Psoas muscle (tissue), 8 donors: ENCODE results near the gene NXPH2. TPM values are rescaled to one million over a fixed set of nuclear protein-coding genes. Genes with fewer than 3 reads are reported as not detected.

Experiments used
- ATAC-seq, 4 donors: fragments of 200-7000 bp; cut with Tn5 transposase; one replicate each; pipeline ENCODE4 v1.9.1; 2020; ENCODE audit warnings: moderate library complexity in 3 of 4, mild to moderate bottlenecking in 2 of 4
- DNase-seq, 2 donors: peaks; one replicate each; pipeline ENCODE4 v3.0.0-alpha.2; 2020
- H3K27ac ChIP-seq: fragments of 200-600 bp; one replicate; pipeline ENCODE4 v1.8.0; 2022
- H3K27me3 ChIP-seq, 3 donors: fragments of 200-600 bp in 1 of 3; one replicate each; pipeline versions ENCODE4 v1.6.1 to v1.8.0; 2013 to 2022; ENCODE audit warnings: low read length in 2 of 3, mild to moderate bottlenecking in 2 of 3, moderate library complexity in 1 of 3; ENCODE audit not compliant: insufficient read depth in 3 of 3
- H3K36me3 ChIP-seq, 2 donors: fragments of 200-600 bp in 1 of 2; one replicate each; pipeline versions ENCODE4 v1.6.1 to v1.8.0; 2013 to 2022; ENCODE audit warnings: low read depth in 1 of 2, mild to moderate bottlenecking in 1 of 2, moderate library complexity in 1 of 2; ENCODE audit not compliant: insufficient read depth in 1 of 2
- H3K4me1 ChIP-seq: fragments of 200-600 bp; one replicate; pipeline ENCODE4 v1.8.0; 2022
- H3K4me3 ChIP-seq: fragments of 200-600 bp; one replicate; pipeline ENCODE4 v1.8.0; 2022; ENCODE audit warnings: mild to moderate bottlenecking
- H3K9me3 ChIP-seq: fragments of 200-600 bp; one replicate; pipeline ENCODE4 v1.8.0; 2022
- WGBS, 3 donors: extraction: QIAGEN DNeasy Blood & Tissue Kit; methylation state at CpG; one replicate each; pipeline versions ENCODE4 v1.1.6 to v1.1.7; 2013; 5-methylcytosine and 5-hydroxymethylcytosine counted together
- intact Hi-C, 2 donors: fragments of 100-400 bp; cut with DNase I; formaldehyde crosslinking; loops; one replicate each; pipeline versions ENCODE4 v1.11.0 to v1.14.2; 2022
- long read RNA-seq, 2 donors: library from polyadenylated mRNA; unstranded; transcript quantifications; one replicate each; pipeline ENCODE4 v2.0.0, GENCODE V29; 2021
- polyA plus RNA-seq, 3 donors: library from polyadenylated mRNA; stranded (reverse); fragments of 200-250 nt; gene quantifications; one replicate each; pipeline ENCODE4 v1.2.3, GENCODE V29; 2013
- total RNA-seq, 4 donors: library from RNA; stranded (reverse); fragmentation: NEBNext Ultra II Directional in 2 of 4; extraction: Animal tissue kit (Norgen Biotek cat#: 25700) in 2 of 4; gene quantifications; one replicate each; pipeline versions ENCODE4 v1.2.1 to v1.2.4, GENCODE V29; 2021 to 2023
- TF ChIP-seq, protein P1 (sequence below): fragments of 200-600 bp; IDR thresholded peaks from one replicate; pipeline ENCODE4 v1.8.0; 2022; ENCODE audit warnings: antibody characterized with exemption
- donor health status: healthy with polysubstance abuse.
- donor health status: DM: no; HTN: no; CAD: no; lungs with moderate emphysema.
- donor health status: Bipolar disorder and iron deficiency.
- donor health status: healthy.
- donor health status: DM: yes; HTN: yes; CAD: no.
- donor health status: DM: no; HTN: no; CAD: no.
- donor health status: DM: no; HTN: no; CAD: no.
- donor health status: DM: yes; HTN: yes; CAD: no.

Gene NXPH2
- total RNA-seq (not detected), polyA plus RNA-seq (under 1 TPM in 1 of 3 donors, not detected in 2; 0.14 TPM)
- long read RNA-seq, donor 1: 0 reads
- long read RNA-seq, donor 2: 0 reads

DNA sequence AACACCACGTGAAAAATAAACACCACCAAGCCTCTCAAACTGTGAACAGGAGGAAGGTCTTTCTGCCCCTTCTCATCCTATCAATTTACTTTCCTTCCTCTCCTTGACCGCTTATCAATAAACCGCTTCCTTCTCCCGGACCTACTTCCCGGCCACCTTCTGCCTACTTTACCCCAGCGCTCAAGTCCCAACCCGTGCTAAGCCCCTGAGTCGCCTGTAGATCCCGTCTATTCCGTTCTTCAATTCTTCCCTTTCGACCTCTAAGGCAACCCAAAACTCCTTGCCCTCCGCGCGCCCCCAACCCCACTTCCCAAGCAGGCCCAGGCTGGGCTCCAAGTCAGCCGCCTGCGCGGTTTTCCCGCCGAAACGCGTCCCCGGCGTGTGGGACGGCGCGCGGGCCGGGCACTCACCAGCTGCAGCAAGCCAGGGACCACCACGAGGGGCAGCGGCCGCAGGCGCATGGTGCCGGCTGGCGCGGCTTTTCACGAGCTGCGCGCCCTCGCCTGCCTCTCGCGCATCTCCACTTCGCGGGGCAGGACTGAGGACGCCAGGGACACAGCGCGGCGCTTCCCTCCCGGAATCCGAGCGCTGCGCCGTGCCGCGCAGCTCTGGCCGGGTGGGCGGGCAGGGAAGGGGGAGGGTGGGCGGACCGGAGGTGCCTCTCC, at the start of gene NXPH2:
Gene NXPH2, minus strand, starts transcription at position 610 of the 665 bp plus-strand sequence. Its CDS starts 149 bp downstream, at position 461.
- TF ChIP-seq, protein P1, sequence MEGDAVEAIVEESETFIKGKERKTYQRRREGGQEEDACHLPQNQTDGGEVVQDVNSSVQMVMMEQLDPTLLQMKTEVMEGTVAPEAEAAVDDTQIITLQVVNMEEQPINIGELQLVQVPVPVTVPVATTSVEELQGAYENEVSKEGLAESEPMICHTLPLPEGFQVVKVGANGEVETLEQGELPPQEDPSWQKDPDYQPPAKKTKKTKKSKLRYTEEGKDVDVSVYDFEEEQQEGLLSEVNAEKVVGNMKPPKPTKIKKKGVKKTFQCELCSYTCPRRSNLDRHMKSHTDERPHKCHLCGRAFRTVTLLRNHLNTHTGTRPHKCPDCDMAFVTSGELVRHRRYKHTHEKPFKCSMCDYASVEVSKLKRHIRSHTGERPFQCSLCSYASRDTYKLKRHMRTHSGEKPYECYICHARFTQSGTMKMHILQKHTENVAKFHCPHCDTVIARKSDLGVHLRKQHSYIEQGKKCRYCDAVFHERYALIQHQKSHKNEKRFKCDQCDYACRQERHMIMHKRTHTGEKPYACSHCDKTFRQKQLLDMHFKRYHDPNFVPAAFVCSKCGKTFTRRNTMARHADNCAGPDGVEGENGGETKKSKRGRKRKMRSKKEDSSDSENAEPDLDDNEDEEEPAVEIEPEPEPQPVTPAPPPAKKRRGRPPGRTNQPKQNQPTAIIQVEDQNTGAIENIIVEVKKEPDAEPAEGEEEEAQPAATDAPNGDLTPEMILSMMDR: no peak
- ATAC-seq (peak in 3 of 4 donors; percentile 13 to 42 (median 37)), DNase-seq (no peak)
- 1 to 2% (median 1%) methylated on average over 47 to 58 of the region's 58 CpGs for WGBS, 3 donors
- Histone ChIP-seq H3K4me3 (peak within 1 kb of the TSS; percentile 57), H3K4me1 (peaks cover 7% of the 10 kb centered on the region), H3K36me3 (no peaks in the 10 kb centered on the region), H3K27me3 (peaks cover 0 to 39% (median 12%) of the 10 kb centered on the region in 3 donors), H3K9me3 (no peaks in the 10 kb centered on the region), H3K27ac (no peak within 1 kb of the TSS)
- intact Hi-C loops: loop anchor here in 1 of 2 donors (10.0 kb wide), 3 partner anchors 305 to 835 kb away; no protein-coding TSS in a partner anchor

DNA sequence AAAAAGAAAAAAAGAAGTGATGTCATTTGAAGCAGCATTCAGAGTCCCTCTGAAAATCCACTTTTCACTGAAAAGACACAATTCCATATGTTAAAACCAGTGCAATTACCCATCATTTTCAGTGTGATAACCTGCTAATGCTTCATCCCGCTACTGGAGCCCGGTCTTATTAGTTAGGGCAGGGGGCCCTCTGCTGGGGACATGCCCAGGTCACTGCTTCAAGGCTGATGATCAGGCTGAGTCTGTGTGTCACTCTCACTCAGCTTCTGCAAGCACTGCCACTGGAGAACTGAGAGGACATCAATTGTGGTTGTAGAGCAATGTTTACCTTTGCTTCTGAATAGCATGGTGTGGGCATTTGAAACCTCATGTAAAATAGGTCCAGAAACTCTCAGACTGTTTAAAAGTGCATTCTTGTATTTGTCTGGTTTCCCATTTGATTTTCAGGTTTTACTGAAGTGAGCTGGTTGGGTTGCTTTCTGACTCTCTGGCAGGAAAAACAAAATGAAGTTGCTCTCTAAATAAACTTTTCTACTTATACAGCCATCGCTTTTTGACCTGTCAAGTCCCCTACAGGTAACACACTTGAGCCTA, 49.2 kb upstream of the NXPH2 start:
- DNase-seq: no peak
- TF ChIP-seq, protein P1: peak; percentile 20
- intact Hi-C loops: loop anchor here (5.0 kb wide), 4 partner anchors 917 to 967 kb away; no protein-coding TSS in a partner anchor

DNA sequence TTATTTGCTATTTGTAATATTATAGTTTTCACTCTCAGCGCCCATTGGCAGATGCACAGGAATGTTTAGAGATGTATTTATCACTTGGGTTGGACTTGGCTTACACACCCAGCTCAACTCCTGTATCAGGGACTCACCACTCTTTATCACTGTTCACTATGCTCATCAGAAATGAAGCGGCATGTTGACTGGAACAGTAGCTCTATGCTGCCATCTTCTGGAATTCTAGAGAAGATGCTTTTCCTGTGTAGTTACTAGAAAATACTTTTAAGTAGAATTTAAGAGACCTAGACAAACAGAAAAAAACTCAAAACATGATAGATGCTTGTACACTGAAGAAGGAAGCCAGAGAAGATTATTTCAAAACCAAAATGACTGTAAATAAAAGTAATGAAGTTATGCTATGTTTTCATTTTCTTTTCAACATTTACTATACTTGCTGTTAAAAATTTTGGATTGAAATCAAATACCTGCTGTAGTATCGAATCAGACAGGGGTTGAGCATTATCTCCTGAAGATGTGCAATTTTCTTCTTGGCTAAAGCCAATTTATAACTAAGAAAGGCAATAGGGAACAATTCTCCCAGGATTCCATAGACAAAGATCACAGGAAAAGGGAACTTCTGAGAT, 47.4 kb upstream of the NXPH2 start:
- H3K4me3 ChIP-seq: no peak overlapping the region
- no peaks in the 10 kb centered on the region for H3K36me3 ChIP-seq
- 19 to 20% (median 20%) methylated on average over 3 of the region's 3 CpGs for WGBS, 3 donors
- no peak overlapping the region for H3K27ac ChIP-seq
- no peaks in the 10 kb centered on the region for H3K4me1 ChIP-seq
- intact Hi-C loops: loop anchor here (5.0 kb wide), 4 partner anchors 915 to 965 kb away; no protein-coding TSS in a partner anchor
- DNase-seq: no peak
- H3K9me3 ChIP-seq: no peaks in the 10 kb centered on the region
- ATAC-seq: peak; percentile 52 to 77 (median 66)
- H3K27me3 ChIP-seq: peaks cover 0 to 2% (median 0%) of the 10 kb centered on the region in 3 donors
- TF ChIP-seq, protein P1: peak; percentile 76

More for the DNA sequence above, 49.2 kb upstream of the NXPH2 start:
- no peak overlapping the region for H3K27ac ChIP-seq
- ATAC-seq: no peak
- H3K4me3 ChIP-seq: no peak overlapping the region
- no peaks in the 10 kb centered on the region for H3K36me3 ChIP-seq
- H3K4me1 ChIP-seq: no peaks in the 10 kb centered on the region
- H3K9me3 ChIP-seq: no peaks in the 10 kb centered on the region
- WGBS, 3 donors: 46 to 53% (median 49%) methylated on average over 3 of the region's 3 CpGs
- peaks cover 0 to 2% (median 0%) of the 10 kb centered on the region in 3 donors for H3K27me3 ChIP-seq

DNA sequence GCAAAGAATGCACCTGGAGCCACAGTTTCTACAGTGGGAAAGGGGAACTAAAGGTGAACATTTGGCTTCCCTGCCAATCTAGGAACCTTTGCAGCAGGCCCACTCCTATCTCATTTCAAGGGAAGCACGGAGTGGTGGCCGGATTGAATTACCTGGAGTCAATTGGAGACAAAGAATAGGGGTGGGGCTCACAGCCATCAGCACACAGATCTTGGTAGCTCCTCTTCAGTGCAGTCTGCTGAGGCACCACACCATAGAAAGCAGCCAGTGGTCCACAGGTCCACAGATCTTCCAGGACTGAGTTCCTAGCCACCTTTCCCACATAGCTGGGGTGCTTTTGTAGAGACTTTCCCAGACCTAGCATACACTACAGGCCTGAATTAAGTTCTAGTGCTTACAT, 43.5 kb upstream of the NXPH2 start:
- Histone ChIP-seq H3K4me3 (no peak overlapping the region), H3K4me1 (no peaks in the 10 kb centered on the region), H3K27ac (no peak overlapping the region), H3K36me3 (no peaks in the 10 kb centered on the region), H3K9me3 (no peaks in the 10 kb centered on the region), H3K27me3 (peaks cover 0 to 2% (median 0%) of the 10 kb centered on the region in 3 donors)
- intact Hi-C loops: no loop called here
- WGBS, 3 donors: 45 to 69% (median 69%) methylated on average over 2 of the region's 2 CpGs
- no peak for DNase-seq
- ATAC-seq: no peak
- TF ChIP-seq, protein P1: no peak
